BE2C (cell line): ENCODE measurements around the gene GPAM.

Source experiments
- DNase-seq: peaks from one replicate; pipeline ENCODE4 v3.0.0-alpha.2; 2020
- H3K27me3 ChIP-seq: fragments of 250-450 bp; sonication (Bioruptor Pico); 2 replicates; pipeline ENCODE4 v1.5.1; 2020; ENCODE audit warnings: mild to moderate bottlenecking
- H3K36me3 ChIP-seq: fragments of 250-450 bp; sonication (Bioruptor Pico); 2 replicates; pipeline ENCODE4 v1.5.1; 2020; ENCODE audit warnings: mild to moderate bottlenecking
- H3K4me1 ChIP-seq: fragments of 250-450 bp; sonication (Bioruptor Pico); 2 replicates; pipeline ENCODE4 v1.5.1; 2020
- H3K4me3 ChIP-seq: 2 replicates; pipeline ENCODE4 v1.5.1; 2011; ENCODE audit warnings: low read depth, low read length
- H3K9me3 ChIP-seq: fragments of 250-450 bp; sonication (Bioruptor Pico); 2 replicates; pipeline ENCODE4 v1.5.1; 2020
- CTCF ChIP-seq: IDR thresholded peaks from 2 replicates; pipeline ENCODE4 v1.5.1; 2012; ENCODE audit warnings: mild to moderate bottlenecking, low read depth, low read length

Gene GPAM

DNA sequence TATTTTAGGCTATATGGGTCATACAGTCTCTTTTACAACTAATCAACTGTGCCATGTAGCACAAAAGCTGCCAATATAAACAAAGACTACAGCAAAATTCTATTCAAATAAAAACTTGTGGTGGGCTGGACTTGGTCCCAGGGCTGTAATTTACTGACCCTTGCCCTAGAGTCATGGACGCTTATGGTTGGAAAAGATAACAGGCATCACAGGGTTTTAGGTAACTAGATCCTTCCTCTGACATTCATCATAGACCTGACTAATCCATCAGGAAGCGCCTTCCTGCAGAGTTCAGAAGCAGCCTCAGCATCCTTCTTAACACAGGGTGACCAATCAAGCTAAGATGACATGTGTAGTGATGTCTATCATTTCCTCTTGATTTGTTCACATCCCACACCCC, 40.2 kb upstream of the GPAM start:
- no peaks in the 10 kb centered on the region; the same call in none of the 2 replicates for H3K9me3 ChIP-seq

GRCh38 chr10:112222799-112223198, 39.2 kb upstream of the GPAM start:
- no peaks in the 10 kb centered on the region; the same call in none of the 2 replicates for H3K9me3 ChIP-seq
- H3K36me3 ChIP-seq, result no peaks in the 10 kb centered on the region
- H3K27me3 ChIP-seq, result no peaks in the 10 kb centered on the region
- no peak for DNase-seq
- H3K4me3 ChIP-seq, result no peak overlapping the region
- peaks cover 3% of the 10 kb centered on the region for H3K4me1 ChIP-seq
- TF ChIP-seq CTCF, result no peak

More for the DNA sequence above, 40.2 kb upstream of the GPAM start:
- DNase-seq, result no peak
- Histone ChIP-seq H3K4me1 (peaks cover 3% of the 10 kb centered on the region), H3K36me3 (no peaks in the 10 kb centered on the region), H3K4me3 (no peak overlapping the region), H3K27me3 (no peaks in the 10 kb centered on the region)
- no peak for TF ChIP-seq CTCF

GRCh38 chr10:112221545-112221944, 38.0 kb upstream of the GPAM start:
- Histone ChIP-seq H3K4me1 (no peaks in the 10 kb centered on the region), H3K27me3 (no peaks in the 10 kb centered on the region), H3K4me3 (no peak overlapping the region), H3K9me3 (no peaks in the 10 kb centered on the region; the same call in 1 of the 2 replicates), H3K36me3 (no peaks in the 10 kb centered on the region)
- no peak for TF ChIP-seq CTCF
- no peak for DNase-seq

- Histone ChIP-seq H3K36me3 (no peaks in the 10 kb centered on the region), H3K4me3 (no peak overlapping the region)
- no peak for TF ChIP-seq CTCF
Observed at GRCh38 chr10:112218960-112219359, 35.4 kb upstream of the GPAM start.

GRCh38 chr10:112218036-112218390, 34.4 kb upstream of the GPAM start:
- TF ChIP-seq CTCF, result no peak
- H3K4me1 ChIP-seq, result peaks cover 9% of the 10 kb centered on the region
- H3K27me3 ChIP-seq, result no peaks in the 10 kb centered on the region
- no peak overlapping the region for H3K4me3 ChIP-seq
- H3K36me3 ChIP-seq, result no peaks in the 10 kb centered on the region
- no peak for DNase-seq
- no peaks in the 10 kb centered on the region; the same call in 1 of the 2 replicates for H3K9me3 ChIP-seq

More at GRCh38 chr10:112218960-112219359, 35.4 kb upstream of the GPAM start:
- peaks cover 9% of the 10 kb centered on the region for H3K4me1 ChIP-seq
- no peaks in the 10 kb centered on the region for H3K27me3 ChIP-seq
- H3K9me3 ChIP-seq, result no peaks in the 10 kb centered on the region; the same call in 1 of the 2 replicates
- DNase-seq, result no peak

GRCh38 chr10:112217386-112218035, 33.9 kb upstream of the GPAM start:
- DNase-seq, result no peak
- H3K4me1 ChIP-seq, result peaks cover 9% of the 10 kb centered on the region
- H3K27me3 ChIP-seq, result no peaks in the 10 kb centered on the region
- H3K9me3 ChIP-seq, result no peaks in the 10 kb centered on the region; the same call in 1 of the 2 replicates
- H3K4me3 ChIP-seq, result no peak overlapping the region
- TF ChIP-seq CTCF, result no peak
- peaks cover 4% of the 10 kb centered on the region for H3K36me3 ChIP-seq
